SK-N-SH (cell line): Measurements from ENCODE around the gene SKIC8.

Experiments used
- CHD2 ChIP-seq: fragments of 150-350 bp; IDR thresholded peaks from 2 replicates; pipeline ENCODE4 v1.6.1; 2018; ENCODE audit warnings: low read length; ENCODE audit not compliant: partially characterized antibody
- EP300 ChIP-seq, 2 experiments: IDR thresholded peaks; 2 replicates each; pipeline versions ENCODE4 v1.4.0 to v1.6.1; 2012; ENCODE audit warnings: borderline replicate concordance in 1 of 2, low read depth in 1 of 2, low read length in 1 of 2
- POLR2AphosphoS5 ChIP-seq: IDR thresholded peaks from 2 replicates; pipeline ENCODE4 v1.6.1; 2012; ENCODE audit warnings: low read depth, low read length
- RFX5 ChIP-seq: IDR thresholded peaks from 2 replicates; pipeline ENCODE4 v1.6.1; 2012; ENCODE audit warnings: mild to moderate bottlenecking, improper control_type of control experiment, low read length
- RXRA ChIP-seq: IDR thresholded peaks from 2 replicates; pipeline ENCODE4 v1.4.0; 2012; ENCODE audit warnings: low read depth, mild to moderate bottlenecking, borderline replicate concordance
- TF ChIP-seq, protein P1 (sequence below): fragments of 200-600 bp; sonication (generic); IDR thresholded peaks from 2 replicates; pipeline ENCODE4 v1.6.1; 2017; ENCODE audit warnings: antibody characterized with exemption, mild to moderate bottlenecking, moderate library complexity
- TF ChIP-seq, protein P2 (sequence below): IDR thresholded peaks from 2 replicates; pipeline ENCODE4 v1.6.1; 2012; ENCODE audit warnings: mild to moderate bottlenecking, low read depth, low read length, moderate library complexity

DNA sequence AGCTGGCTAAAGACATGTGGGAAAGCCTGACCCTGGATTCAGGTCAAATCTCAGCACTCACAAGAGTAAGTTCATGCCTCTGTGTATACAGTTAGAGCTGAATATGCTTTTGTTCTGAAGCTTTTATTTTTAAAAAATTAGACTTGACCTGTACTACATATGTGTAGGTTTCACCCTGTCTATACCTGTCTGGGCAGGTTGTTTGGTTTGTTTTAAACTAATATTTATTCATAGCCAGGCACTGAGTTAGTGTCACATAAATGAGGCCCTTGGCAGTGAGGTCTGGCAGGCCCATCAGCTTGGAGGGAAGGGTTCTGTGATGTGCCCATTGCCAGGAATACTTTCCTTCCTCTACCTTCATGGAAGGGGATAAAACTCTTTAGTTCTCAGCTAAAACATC, 33.2 kb downstream of the SKIC8 start:
- TF ChIP-seq EP300 (IDR thresholded peaks at IDR 0.05; ENCODE audit: borderline replicate concordance in 1 of 2, low read depth in 1 of 2, low read length in 1 of 2) (no peak), RFX5 (no peak), POLR2AphosphoS5 (no peak), CHD2 (no peak), RXRA (no peak)
- TF ChIP-seq, protein P1, sequence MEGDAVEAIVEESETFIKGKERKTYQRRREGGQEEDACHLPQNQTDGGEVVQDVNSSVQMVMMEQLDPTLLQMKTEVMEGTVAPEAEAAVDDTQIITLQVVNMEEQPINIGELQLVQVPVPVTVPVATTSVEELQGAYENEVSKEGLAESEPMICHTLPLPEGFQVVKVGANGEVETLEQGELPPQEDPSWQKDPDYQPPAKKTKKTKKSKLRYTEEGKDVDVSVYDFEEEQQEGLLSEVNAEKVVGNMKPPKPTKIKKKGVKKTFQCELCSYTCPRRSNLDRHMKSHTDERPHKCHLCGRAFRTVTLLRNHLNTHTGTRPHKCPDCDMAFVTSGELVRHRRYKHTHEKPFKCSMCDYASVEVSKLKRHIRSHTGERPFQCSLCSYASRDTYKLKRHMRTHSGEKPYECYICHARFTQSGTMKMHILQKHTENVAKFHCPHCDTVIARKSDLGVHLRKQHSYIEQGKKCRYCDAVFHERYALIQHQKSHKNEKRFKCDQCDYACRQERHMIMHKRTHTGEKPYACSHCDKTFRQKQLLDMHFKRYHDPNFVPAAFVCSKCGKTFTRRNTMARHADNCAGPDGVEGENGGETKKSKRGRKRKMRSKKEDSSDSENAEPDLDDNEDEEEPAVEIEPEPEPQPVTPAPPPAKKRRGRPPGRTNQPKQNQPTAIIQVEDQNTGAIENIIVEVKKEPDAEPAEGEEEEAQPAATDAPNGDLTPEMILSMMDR = no peak
- TF ChIP-seq, protein P2, sequence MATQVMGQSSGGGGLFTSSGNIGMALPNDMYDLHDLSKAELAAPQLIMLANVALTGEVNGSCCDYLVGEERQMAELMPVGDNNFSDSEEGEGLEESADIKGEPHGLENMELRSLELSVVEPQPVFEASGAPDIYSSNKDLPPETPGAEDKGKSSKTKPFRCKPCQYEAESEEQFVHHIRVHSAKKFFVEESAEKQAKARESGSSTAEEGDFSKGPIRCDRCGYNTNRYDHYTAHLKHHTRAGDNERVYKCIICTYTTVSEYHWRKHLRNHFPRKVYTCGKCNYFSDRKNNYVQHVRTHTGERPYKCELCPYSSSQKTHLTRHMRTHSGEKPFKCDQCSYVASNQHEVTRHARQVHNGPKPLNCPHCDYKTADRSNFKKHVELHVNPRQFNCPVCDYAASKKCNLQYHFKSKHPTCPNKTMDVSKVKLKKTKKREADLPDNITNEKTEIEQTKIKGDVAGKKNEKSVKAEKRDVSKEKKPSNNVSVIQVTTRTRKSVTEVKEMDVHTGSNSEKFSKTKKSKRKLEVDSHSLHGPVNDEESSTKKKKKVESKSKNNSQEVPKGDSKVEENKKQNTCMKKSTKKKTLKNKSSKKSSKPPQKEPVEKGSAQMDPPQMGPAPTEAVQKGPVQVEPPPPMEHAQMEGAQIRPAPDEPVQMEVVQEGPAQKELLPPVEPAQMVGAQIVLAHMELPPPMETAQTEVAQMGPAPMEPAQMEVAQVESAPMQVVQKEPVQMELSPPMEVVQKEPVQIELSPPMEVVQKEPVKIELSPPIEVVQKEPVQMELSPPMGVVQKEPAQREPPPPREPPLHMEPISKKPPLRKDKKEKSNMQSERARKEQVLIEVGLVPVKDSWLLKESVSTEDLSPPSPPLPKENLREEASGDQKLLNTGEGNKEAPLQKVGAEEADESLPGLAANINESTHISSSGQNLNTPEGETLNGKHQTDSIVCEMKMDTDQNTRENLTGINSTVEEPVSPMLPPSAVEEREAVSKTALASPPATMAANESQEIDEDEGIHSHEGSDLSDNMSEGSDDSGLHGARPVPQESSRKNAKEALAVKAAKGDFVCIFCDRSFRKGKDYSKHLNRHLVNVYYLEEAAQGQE = no peak
